HL-60 (cell line): ENCODE measurements around the gene PIK3R5.

ENCODE experiments used
- CTCF ChIP-seq: IDR thresholded peaks from one replicate; pipeline ENCODE4 v1.5.1; 2011; ENCODE audit warnings: low read length, control low read depth, inconsistent platforms; ENCODE audit not compliant: insufficient read depth
- POLR2AphosphoS5 ChIP-seq: IDR thresholded peaks from 2 replicates; pipeline ENCODE4 v1.6.1; 2012; ENCODE audit warnings: low read depth
- SPI1 ChIP-seq: IDR thresholded peaks from 2 replicates; pipeline ENCODE4 v1.6.1; 2012; ENCODE audit warnings: low read depth, mild to moderate bottlenecking, borderline replicate concordance

DNA sequence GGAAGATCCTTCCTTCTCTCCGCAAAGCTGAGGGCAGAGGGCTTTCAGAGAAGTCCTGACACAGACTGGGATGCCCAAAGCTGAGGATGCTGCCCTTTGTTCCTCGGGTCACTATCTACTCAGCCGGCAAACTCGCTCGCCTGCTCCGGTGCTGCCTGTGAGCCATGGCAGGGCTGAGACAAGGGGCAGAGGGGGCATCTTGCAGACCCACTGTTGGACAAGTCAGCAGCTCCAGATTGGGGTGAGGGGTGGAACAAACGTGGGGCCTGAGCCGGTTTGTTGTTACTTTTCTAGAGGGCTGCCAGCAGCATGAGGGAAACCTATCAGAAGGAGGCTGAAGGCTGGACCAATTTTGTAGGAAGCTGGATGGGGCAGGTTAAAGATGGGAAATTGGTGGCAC is 51.0 kb downstream of the PIK3R5 start:
- TF ChIP-seq CTCF: no peak
- TF ChIP-seq POLR2AphosphoS5: no peak
- TF ChIP-seq SPI1: no peak
